Measurements from ENCODE around the gene HHLA2. TPM values are rescaled to one million over a fixed set of nuclear protein-coding genes. Genes with fewer than 3 reads are reported as not detected.
"Not testable (repeated sequence)": the region's sequence is repeated elsewhere in the genome, so short reads cannot be mapped to it uniquely, and the experiment has no call there.

HHLA2 gene
- total RNA-seq, 1 experiment from 2014 or later: 0.07 TPM

DNA sequence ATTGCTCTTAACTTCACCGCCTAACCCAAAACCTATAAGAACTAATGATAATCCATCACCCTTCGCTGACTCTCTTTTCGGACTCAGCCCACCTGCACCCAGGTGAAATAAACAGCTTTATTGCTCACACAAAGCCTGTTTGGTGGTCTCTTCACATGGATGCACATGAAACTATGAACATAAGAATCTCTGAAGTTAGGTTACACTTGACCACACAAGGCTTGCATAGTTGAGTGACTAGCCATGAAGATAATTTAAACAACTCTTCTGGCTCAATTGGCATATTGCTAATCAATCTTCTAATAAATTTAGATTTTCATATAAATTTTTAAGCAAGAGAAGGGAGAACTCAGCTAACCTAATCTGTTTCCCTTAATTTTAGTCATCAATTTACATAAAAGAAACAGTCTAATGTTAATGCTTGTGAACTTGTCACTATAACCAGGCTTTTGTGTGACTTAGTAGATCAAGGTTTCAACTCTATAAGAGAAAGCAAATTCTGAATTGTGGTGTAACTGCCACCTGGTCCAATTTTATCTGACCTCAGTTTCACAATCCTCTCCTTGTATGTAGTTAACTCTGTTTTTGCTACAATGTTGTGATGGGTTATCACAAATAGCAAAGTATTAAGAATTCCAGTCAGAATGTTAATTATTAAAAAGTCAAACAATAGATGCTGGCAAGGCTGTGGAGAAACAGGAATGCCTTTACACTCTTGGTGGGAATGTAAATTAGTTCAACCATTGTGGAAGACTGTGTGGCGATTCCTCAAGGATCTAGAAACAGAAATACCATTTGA is 82.0 kb downstream of the HHLA2 start:
- no peaks in the 10 kb centered on the region for H3K36me3 Mint-ChIP-seq
- 0 out of 2 replicates have a peak overlapping the region, but pooled peaks have one; percentile 24 for H3K27ac Mint-ChIP-seq
- no peaks in the 10 kb centered on the region for H3K27me3 Mint-ChIP-seq (ENCODE audit: low read depth)
- TF ChIP-seq GABPB1 (CRISPR knock-in tag; IDR thresholded peaks at IDR 0.05) (no peak), ELF4 (CRISPR knock-in tag; IDR thresholded peaks at IDR 0.05; ENCODE audit: low read depth) (no peak), ZNF138 (CRISPR knock-in tag; conservative IDR thresholded peaks at IDR 0.05) (no peak), ZNF423 (CRISPR knock-in tag; IDR thresholded peaks at IDR 0.05) (no peak), CREM (CRISPR knock-in tag; IDR thresholded peaks at IDR 0.05) (no peak)
- TF ChIP-seq, protein P1, sequence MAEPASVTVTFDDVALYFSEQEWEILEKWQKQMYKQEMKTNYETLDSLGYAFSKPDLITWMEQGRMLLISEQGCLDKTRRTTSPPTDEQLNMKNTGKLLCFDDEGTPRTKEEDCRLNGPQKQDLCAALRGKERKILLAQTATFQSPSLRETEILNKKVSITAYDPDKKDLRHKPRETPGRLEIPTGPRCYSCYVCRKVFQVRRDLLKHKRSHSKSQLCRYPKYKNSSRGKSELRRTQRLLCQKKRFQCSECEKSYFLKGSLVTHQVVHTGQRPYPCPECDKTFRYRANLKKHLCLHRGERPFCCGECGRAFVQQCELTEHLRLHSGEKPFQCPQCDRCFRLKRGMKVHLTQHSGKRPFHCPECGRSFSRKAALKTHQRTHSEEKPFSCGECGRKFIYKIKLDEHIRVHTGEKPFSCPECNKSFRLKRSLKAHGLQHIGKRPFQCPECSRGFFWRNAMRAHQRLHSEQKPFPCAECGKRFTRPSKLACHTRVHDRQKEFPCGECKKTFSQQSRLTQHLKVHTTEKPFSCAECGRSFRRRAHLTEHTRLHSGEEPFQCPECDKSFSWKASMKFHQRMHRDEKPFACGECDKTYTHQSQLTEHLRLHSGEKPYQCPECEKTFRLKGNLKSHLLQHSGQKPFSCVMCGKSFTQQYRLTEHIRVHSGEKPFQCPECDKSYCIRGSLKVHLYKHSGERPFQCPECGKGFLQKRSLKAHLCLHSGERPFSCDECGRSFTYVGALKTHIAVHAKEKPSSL (CRISPR knock-in tag; conservative IDR thresholded peaks at IDR 0.05): no peak
- CTCF ChIA-PET: no interaction called here
- H3K4me3 Mint-ChIP-seq: no peak overlapping the region
- ATAC-seq: no peak
- peaks cover 3% of the 10 kb centered on the region for H3K9me3 Mint-ChIP-seq
- no peak for DNase-seq (ENCODE audit: low spot score)
- H3K4me1 Mint-ChIP-seq: peaks cover 30% of the 10 kb centered on the region
- POLR2A ChIA-PET: no interaction called here

- H3K4me3 Mint-ChIP-seq; ATAC-seq; H3K36me3 Mint-ChIP-seq; CTCF ChIA-PET; H3K27me3 Mint-ChIP-seq (ENCODE audit: low read depth); DNase-seq (ENCODE audit: low spot score); H3K27ac Mint-ChIP-seq; POLR2A ChIA-PET; H3K9me3 Mint-ChIP-seq: not testable (repeated sequence)
- peaks cover 30% of the 10 kb centered on the region for H3K4me1 Mint-ChIP-seq
These were observed 82.6 kb downstream of the HHLA2 start for GRCh38 chr3:108378952-108379342.

DNA sequence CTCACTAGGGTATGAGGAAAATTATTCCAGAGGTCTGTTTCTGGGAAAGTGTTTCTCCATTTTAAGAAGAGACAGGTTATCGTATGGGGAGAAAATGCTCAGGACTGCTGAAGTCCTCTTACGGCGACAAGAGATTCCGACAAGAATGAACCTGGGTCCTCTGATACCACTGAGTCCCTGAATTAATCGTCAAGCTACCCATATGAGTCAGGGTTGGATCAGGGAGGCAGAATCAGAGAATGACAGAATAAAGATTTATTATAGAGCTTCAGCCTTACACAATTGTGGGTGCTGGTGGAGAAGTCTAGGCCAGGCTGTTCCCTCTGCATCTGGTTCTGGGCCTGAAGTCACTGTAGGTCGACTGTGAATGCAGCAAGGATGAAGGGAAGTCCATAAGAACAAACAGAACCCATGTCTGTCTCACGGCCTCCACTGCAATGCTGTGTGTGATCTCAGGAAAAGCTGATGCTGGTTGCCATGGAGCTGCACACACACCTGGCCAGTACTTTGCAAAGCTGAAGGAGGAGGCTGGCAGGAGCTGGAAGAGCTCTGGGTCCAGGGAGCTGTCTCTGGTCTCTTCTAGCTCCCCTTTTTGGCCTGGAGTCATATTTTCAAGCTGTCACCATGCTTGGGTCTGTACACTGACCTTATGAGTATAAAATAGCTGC is 83.9 kb downstream of the HHLA2 start:
- H3K9me3 Mint-ChIP-seq: peaks cover 3% of the 10 kb centered on the region
- no peak for ATAC-seq
- H3K4me3 Mint-ChIP-seq: no peak overlapping the region
- DNase-seq (ENCODE audit: low spot score): no peak
- ChIA-PET POLR2A (interaction anchor here (0.7 kb wide), 1 partner anchor 55 kb away, joined by 3 read pairs; no protein-coding TSS in a partner anchor), CTCF (no interaction called here)
- no peaks in the 10 kb centered on the region for H3K36me3 Mint-ChIP-seq
- H3K4me1 Mint-ChIP-seq: peaks cover 30% of the 10 kb centered on the region
- H3K27ac Mint-ChIP-seq: no peak overlapping the region
- no peaks in the 10 kb centered on the region for H3K27me3 Mint-ChIP-seq (ENCODE audit: low read depth)
- TF ChIP-seq TCF7 (CRISPR knock-in tag; IDR thresholded peaks at IDR 0.05; ENCODE audit: low read depth): no peak
- no peak for TF ChIP-seq RELA (CRISPR knock-in tag; IDR thresholded peaks at IDR 0.05; ENCODE audit: borderline replicate concordance)
- TF ChIP-seq SP1 (CRISPR knock-in tag; conservative IDR thresholded peaks at IDR 0.05): no peak
- TF ChIP-seq, protein P2, sequence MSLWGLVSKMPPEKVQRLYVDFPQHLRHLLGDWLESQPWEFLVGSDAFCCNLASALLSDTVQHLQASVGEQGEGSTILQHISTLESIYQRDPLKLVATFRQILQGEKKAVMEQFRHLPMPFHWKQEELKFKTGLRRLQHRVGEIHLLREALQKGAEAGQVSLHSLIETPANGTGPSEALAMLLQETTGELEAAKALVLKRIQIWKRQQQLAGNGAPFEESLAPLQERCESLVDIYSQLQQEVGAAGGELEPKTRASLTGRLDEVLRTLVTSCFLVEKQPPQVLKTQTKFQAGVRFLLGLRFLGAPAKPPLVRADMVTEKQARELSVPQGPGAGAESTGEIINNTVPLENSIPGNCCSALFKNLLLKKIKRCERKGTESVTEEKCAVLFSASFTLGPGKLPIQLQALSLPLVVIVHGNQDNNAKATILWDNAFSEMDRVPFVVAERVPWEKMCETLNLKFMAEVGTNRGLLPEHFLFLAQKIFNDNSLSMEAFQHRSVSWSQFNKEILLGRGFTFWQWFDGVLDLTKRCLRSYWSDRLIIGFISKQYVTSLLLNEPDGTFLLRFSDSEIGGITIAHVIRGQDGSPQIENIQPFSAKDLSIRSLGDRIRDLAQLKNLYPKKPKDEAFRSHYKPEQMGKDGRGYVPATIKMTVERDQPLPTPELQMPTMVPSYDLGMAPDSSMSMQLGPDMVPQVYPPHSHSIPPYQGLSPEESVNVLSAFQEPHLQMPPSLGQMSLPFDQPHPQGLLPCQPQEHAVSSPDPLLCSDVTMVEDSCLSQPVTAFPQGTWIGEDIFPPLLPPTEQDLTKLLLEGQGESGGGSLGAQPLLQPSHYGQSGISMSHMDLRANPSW (CRISPR knock-in tag; conservative IDR thresholded peaks at IDR 0.05; ENCODE audit: low read depth): no peak
- TF ChIP-seq SOX15 (CRISPR knock-in tag; IDR thresholded peaks at IDR 0.05): no peak
- no peak for TF ChIP-seq ZMAT4 (CRISPR knock-in tag; IDR thresholded peaks at IDR 0.05)
- TF ChIP-seq E2F4 (CRISPR knock-in tag; IDR thresholded peaks at IDR 0.05; ENCODE audit: borderline replicate concordance, low read depth): no peak
- TF ChIP-seq TP53 (CRISPR knock-in tag; IDR thresholded peaks at IDR 0.05): no peak
- TF ChIP-seq, protein P1 (CRISPR knock-in tag; conservative IDR thresholded peaks at IDR 0.05): no peak
- TF ChIP-seq ZBTB21 (CRISPR knock-in tag; IDR thresholded peaks at IDR 0.05; ENCODE audit: borderline replicate concordance): no peak
- TF ChIP-seq, protein P3, sequence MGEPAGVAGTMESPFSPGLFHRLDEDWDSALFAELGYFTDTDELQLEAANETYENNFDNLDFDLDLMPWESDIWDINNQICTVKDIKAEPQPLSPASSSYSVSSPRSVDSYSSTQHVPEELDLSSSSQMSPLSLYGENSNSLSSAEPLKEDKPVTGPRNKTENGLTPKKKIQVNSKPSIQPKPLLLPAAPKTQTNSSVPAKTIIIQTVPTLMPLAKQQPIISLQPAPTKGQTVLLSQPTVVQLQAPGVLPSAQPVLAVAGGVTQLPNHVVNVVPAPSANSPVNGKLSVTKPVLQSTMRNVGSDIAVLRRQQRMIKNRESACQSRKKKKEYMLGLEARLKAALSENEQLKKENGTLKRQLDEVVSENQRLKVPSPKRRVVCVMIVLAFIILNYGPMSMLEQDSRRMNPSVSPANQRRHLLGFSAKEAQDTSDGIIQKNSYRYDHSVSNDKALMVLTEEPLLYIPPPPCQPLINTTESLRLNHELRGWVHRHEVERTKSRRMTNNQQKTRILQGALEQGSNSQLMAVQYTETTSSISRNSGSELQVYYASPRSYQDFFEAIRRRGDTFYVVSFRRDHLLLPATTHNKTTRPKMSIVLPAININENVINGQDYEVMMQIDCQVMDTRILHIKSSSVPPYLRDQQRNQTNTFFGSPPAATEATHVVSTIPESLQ (CRISPR knock-in tag; IDR thresholded peaks at IDR 0.05): no peak

Measured in WTC11 (cell line).